ENCODE data around the gene PHF2. TPM values are rescaled to one million over a fixed set of nuclear protein-coding genes. Genes with fewer than 3 reads are reported as not detected.
A peak's percentile ranks its signal among the peaks of the same experiment; 100 is the strongest.

Gene PHF2
- total and polyA plus RNA-seq, 9 of the 15 experiments (the other 6 are each of a cell fraction or from before 2014, with no cell fraction given): 0.37 to 14.4 (median 8.1) TPM

GRCh38 chr9:93533863-93534262, 42.5 kb upstream of the PHF2 start:
- Histone ChIP-seq H3K9ac (ENCODE audit: insufficient read depth in 1 of 2, low read depth in 2 of 2, low read length in 2 of 2) (no peak overlapping the region), H3K4me3 (no peak overlapping the region), H4K20me1 (replicated peaks; ENCODE audit: control insufficient read depth, insufficient read depth, low read length) (no peaks in the 10 kb centered on the region), H3K79me2 (ENCODE audit: control insufficient read depth, insufficient read depth, low read length) (no peaks in the 10 kb centered on the region), H3K9me3 (replicated peaks; ENCODE audit: control insufficient read depth, insufficient read depth, low read depth, low read length) (no peaks in the 10 kb centered on the region), H3K27ac (ENCODE audit: extremely low read depth, low read depth, low read length) (no peak overlapping the region), H3K36me3 (ENCODE audit: control insufficient read depth, insufficient read depth, low read length) (peaks cover 99% of the 10 kb centered on the region), H2AFZ (ENCODE audit: low read depth, low read length) (no peak overlapping the region), H3K27me3 (ENCODE audit: control insufficient read depth in 2 of 2, insufficient read depth in 2 of 2, low read length in 2 of 2) (no peaks in the 10 kb centered on the region), H3K9me1 (ENCODE audit: control insufficient read depth, insufficient read depth, low read length) (no peaks in the 10 kb centered on the region), H3K4me2 (ENCODE audit: insufficient read depth, low read length) (no peak overlapping the region), H3K4me1 (replicated peaks in 1 of 2; ENCODE audit: control insufficient read depth in 2 of 2, insufficient read depth in 2 of 2, low read length in 2 of 2) (no peaks in the 10 kb centered on the region)
- intact Hi-C loops (cut with micrococcal nuclease): no loop called here
- BruUV-seq (replicated peaks): no TSS peak
- DNase-seq (ENCODE audit: extremely low read depth in 1 of 4, low spot score in 3 of 4) (no peak), FAIRE-seq (no peak), ATAC-seq (peak; percentile 58; the same call in 2 of the 3 replicates)
- WGBS (ENCODE audit: insufficient coverage, low coverage, missing lambda C conversion rate): 77% methylated on average over 8 of the region's 8 CpGs
- TF ChIP-seq ZNF41 (CRISPR knock-in tag; conservative IDR thresholded peaks at IDR 0.05) (no peak), CTCF (IDR thresholded peaks at IDR 0.05 in 2 of 3, conservative IDR thresholded peaks at IDR 0.05 in 1 of 3; ENCODE audit: insufficient read depth in 2 of 3, low read depth in 1 of 3, low read length in 3 of 3) (0 out of 6 replicates have a peak, but pooled peaks of 1 of the 3 experiments have one; percentile 8), TCF15 (CRISPR knock-in tag; IDR thresholded peaks at IDR 0.05) (no peak), MYBL2 (IDR thresholded peaks at IDR 0.05; ENCODE audit: low read depth) (no peak), MYBL2 (CRISPR knock-in tag; IDR thresholded peaks at IDR 0.05; ENCODE audit: borderline replicate concordance) (no peak)
- CTCF ChIA-PET (ENCODE audit: low intra/inter-chr PET ratio): no interaction called here
- in situ Hi-C loops (cut with MboI): no loop called here
- POLR2A ChIA-PET: no interaction called here
